AG04450 (cell line): ENCODE measurements around the gene MBD6. TPM values are rescaled to one million over a fixed set of nuclear protein-coding genes. Genes with fewer than 3 reads are reported as not detected.

ENCODE experiments used
- CTCF ChIA-PET: fragments of 300-600, 350-600 bp; formaldehyde crosslinking; extraction: SDS; loops from one replicate; lab custom pipeline; 2022; ENCODE audit warnings: antibody characterized with exemption, inconsistent platforms; lab: Charles Lee
- POLR2A ChIA-PET: fragments of 350-600 bp; formaldehyde crosslinking; extraction: SDS; loops from one replicate; lab custom pipeline; 2021; ENCODE audit warnings: antibody characterized with exemption, inconsistent platforms; lab: Yijun Ruan, JAX
- DNase-seq: peaks from one replicate; pipeline ENCODE4 v3.0.0-alpha.2; 2011; ENCODE audit warnings: low read depth, low spot score
- H3K27ac ChIP-seq: one replicate; pipeline ENCODE4 v1.5.1; 2012; ENCODE audit warnings: low read depth, low read length, control low read depth
- H3K27me3 ChIP-seq: one replicate; pipeline ENCODE4 v1.6.0; 2012; ENCODE audit warnings: low read length; ENCODE audit not compliant: control insufficient read depth, insufficient read depth
- H3K4me3 ChIP-seq: 2 replicates; pipeline ENCODE4 v1.5.1; 2011; ENCODE audit warnings: mild to moderate bottlenecking, low read depth, low read length, control low read depth
- H3K9me3 ChIP-seq: 2 replicates; pipeline ENCODE4 v1.5.1; 2012; ENCODE audit warnings: low read length; ENCODE audit not compliant: control insufficient read depth, insufficient read depth
- polyA plus RNA-seq: library from polyadenylated mRNA; depleted of rRNA; stranded (reverse); fragments of >200 nt; gene quantifications from 2 replicates; pipeline ENCODE4 v1.2.3, GENCODE V29; 2011
- TF ChIP-seq, protein P1 (sequence below): IDR thresholded peaks from 2 replicates; pipeline ENCODE4 v1.5.1; 2011; ENCODE audit warnings: low read depth, low read length, control low read depth, inconsistent platforms

The MBD6 gene
- polyA plus RNA-seq, 1 experiment: 3.3 TPM

DNA sequence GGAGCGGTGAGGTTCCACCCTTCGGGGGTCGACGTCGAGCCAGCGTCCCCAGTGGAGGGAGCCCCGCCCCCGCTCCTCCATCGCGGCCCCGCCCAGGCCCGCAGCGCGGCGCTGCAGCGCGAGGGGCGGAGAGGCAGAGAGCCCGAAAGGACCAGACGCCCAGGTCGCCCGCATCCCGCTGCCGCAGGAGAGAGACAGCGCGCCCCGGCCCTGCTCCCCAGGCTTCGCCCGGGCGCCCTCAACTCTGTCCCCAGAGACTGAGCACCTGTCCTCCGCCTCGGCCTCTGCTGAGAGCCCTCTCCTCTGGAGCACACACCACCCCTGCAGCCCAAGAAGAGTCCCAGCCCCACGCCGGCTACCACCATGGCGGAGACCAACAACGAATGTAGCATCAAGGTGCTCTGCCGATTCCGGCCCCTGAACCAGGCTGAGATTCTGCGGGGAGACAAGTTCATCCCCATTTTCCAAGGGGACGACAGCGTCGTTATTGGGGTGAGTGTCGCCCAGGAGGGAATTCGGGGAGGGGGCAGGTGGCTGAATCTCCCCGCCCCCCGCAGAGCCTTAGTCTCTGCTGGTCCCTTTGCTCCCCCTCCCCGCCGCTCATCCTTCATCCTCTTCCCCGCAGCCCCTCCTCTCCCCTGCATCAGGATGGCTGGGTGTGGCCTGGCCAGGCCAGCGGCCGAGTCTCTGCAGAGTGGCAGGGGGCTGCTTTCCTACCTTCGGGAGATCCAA, 27.5 kb downstream of the MBD6 start, which contains the start of gene KIF5A:
TSS of gene KIF5A (plus strand) at position 136 of the 732 bp plus-strand sequence. CDS start at position 364, 228 bp downstream.
- peaks cover 4% of the 10 kb centered on the region; the same call in 1 of the 2 replicates for H3K9me3 ChIP-seq
- DNase-seq: no peak
- ChIA-PET CTCF (no interaction called here), POLR2A (no interaction called here)
- peaks cover 45% of the 10 kb centered on the region for H3K27me3 ChIP-seq
- H3K27ac ChIP-seq: no peak within 1 kb of the TSS
- H3K4me3 ChIP-seq: peak within 1 kb of the TSS; percentile 49
- TF ChIP-seq, protein P1, sequence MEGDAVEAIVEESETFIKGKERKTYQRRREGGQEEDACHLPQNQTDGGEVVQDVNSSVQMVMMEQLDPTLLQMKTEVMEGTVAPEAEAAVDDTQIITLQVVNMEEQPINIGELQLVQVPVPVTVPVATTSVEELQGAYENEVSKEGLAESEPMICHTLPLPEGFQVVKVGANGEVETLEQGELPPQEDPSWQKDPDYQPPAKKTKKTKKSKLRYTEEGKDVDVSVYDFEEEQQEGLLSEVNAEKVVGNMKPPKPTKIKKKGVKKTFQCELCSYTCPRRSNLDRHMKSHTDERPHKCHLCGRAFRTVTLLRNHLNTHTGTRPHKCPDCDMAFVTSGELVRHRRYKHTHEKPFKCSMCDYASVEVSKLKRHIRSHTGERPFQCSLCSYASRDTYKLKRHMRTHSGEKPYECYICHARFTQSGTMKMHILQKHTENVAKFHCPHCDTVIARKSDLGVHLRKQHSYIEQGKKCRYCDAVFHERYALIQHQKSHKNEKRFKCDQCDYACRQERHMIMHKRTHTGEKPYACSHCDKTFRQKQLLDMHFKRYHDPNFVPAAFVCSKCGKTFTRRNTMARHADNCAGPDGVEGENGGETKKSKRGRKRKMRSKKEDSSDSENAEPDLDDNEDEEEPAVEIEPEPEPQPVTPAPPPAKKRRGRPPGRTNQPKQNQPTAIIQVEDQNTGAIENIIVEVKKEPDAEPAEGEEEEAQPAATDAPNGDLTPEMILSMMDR: no peak

GRCh38 chr12:57550641-57551549, 28.3 kb downstream of the MBD6 start:
- CTCF ChIA-PET: no interaction called here
- peaks cover 4% of the 10 kb centered on the region; the same call in 1 of the 2 replicates for H3K9me3 ChIP-seq
- H3K27me3 ChIP-seq: peaks cover 45% of the 10 kb centered on the region
- TF ChIP-seq, protein P1: no peak
- no peak overlapping the region for H3K27ac ChIP-seq
- peak overlapping the region; percentile 49; the same call in 1 of the 2 replicates for H3K4me3 ChIP-seq
- no peak for DNase-seq
- POLR2A ChIA-PET: no interaction called here

- no peak for DNase-seq
- POLR2A ChIA-PET: no interaction called here
Measured at GRCh38 chr12:57551637-57552305, 29.1 kb downstream of the MBD6 start.

DNA sequence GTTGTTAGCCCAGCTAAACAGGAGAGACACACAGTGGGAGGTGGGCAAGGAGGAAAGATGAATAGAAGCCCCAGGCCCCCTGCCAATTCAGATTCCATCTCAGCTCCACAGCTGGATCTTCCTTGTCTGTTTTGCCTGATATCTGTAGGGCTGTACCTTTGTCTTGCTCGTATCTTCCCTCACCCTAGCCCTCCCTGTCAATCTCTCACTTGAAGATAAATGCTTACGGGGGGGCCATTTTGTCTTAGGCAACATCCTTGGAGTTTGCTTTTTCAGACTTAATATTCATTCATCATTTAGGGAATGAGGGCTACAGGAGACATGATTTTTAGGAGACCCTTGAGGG, 29.7 kb downstream of the MBD6 start:
- no peak for DNase-seq
- H3K27me3 ChIP-seq: peaks cover 45% of the 10 kb centered on the region
- no peak overlapping the region for H3K27ac ChIP-seq
- POLR2A ChIA-PET: no interaction called here
- no peaks in the 10 kb centered on the region for H3K9me3 ChIP-seq
- TF ChIP-seq, protein P1: no peak
- CTCF ChIA-PET: interaction anchor here (0.9 kb wide), 1 partner anchor 31 kb away, joined by 3 read pairs; no protein-coding TSS in a partner anchor
- H3K4me3 ChIP-seq: no peak overlapping the region

More at GRCh38 chr12:57551637-57552305, 29.1 kb downstream of the MBD6 start:
- TF ChIP-seq, protein P1: no peak
- peaks cover 2% of the 10 kb centered on the region; the same call in 1 of the 2 replicates for H3K9me3 ChIP-seq
- no peak overlapping the region for H3K4me3 ChIP-seq
- no peak overlapping the region for H3K27ac ChIP-seq
- CTCF ChIA-PET: no interaction called here
- H3K27me3 ChIP-seq: peaks cover 45% of the 10 kb centered on the region
